Measurements from ENCODE around the gene CD300C.

GRCh38 chr17:74516561-74517328 lies 29.2 kb downstream of the CD300C start:
- TF ChIP-seq CTCF (IDR thresholded peaks at IDR 0.05) (no peak), POLR2AphosphoS5 (IDR thresholded peaks at IDR 0.05; ENCODE audit: low read depth, low read length) (no peak), TCF7L2 (IDR thresholded peaks at IDR 0.05; ENCODE audit: low read depth, low read length) (no peak), REST (IDR thresholded peaks at IDR 0.05; ENCODE audit: insufficient read depth in 1 of 2, low read depth in 2 of 2, low read length in 1 of 2) (no peak)
